Endothelial cell of umbilical vein (primary cell): Measurements from ENCODE around the gene ARMC5. TPM values are rescaled to one million over a fixed set of nuclear protein-coding genes. Genes with fewer than 3 reads are reported as not detected.

Experiments
- BruUV-seq: library from RNA; stranded (reverse); fragments of 400-500 nt; replicated peaks from 2 replicates; lab custom pipeline; 2021; lab: Mats Ljungman, UMichigan
- CTCF ChIA-PET: fragments of 300-600, 350-600 bp; sonication (Branson Sonifier 250); formaldehyde crosslinking; loops from one replicate; lab custom pipeline; 2021; ENCODE audit warnings: antibody characterized with exemption, inconsistent platforms; lab: Charles Lee
- POLR2A ChIA-PET: fragments of 300-600, 350-600 bp; sonication (Branson Sonifier 250); formaldehyde crosslinking; loops from one replicate; lab custom pipeline; 2021; ENCODE audit warnings: antibody characterized with exemption, inconsistent platforms; lab: Charles Lee
- DNase-seq: peaks from one replicate; pipeline ENCODE4 v3.0.0-alpha.2; 2011; ENCODE audit warnings: low read depth, low spot score
- FAIRE-seq: peaks from 2 replicates; lab custom pipeline; 2011; peaks lifted over from hg19 to GRCh38; lab: Jason Lieb, UNC
- H2AFZ ChIP-seq: 2 replicates; pipeline ENCODE4 v1.6.0; 2012; ENCODE audit warnings: low read depth, low read length, control low read depth, inconsistent platforms
- H3K27ac ChIP-seq: 2 replicates; pipeline ENCODE4 v1.5.1; 2011; ENCODE audit warnings: low read depth, mild to moderate bottlenecking, control low read depth, low read length, moderate library complexity; ENCODE audit not compliant: insufficient read depth
- H3K27me3 ChIP-seq, 2 experiments: 2 replicates each; pipeline versions ENCODE4 v1.6.0 to v1.6.1; 2011; ENCODE audit warnings: low read length in 2 of 2, mixed read lengths in 1 of 2; ENCODE audit not compliant: control insufficient read depth in 2 of 2, insufficient read depth in 2 of 2
- H3K36me3 ChIP-seq, 2 experiments: 2 replicates in 1 of 2; 3 replicates in 1 of 2; pipeline ENCODE4 v1.5.1; 2011; ENCODE audit warnings: low read length in 2 of 2, mild to moderate bottlenecking in 1 of 2, moderate library complexity in 1 of 2; ENCODE audit not compliant: control insufficient read depth in 2 of 2, insufficient read depth in 2 of 2; ENCODE audit errors: extremely low read depth in 1 of 2
- H3K4me1 ChIP-seq: 3 replicates; pipeline ENCODE4 v1.5.1; 2011; ENCODE audit warnings: mild to moderate bottlenecking, low read length; ENCODE audit not compliant: control insufficient read depth, insufficient read depth; ENCODE audit errors: extremely low read depth
- H3K4me2 ChIP-seq: 2 replicates; pipeline ENCODE4 v1.6.1; 2011; ENCODE audit warnings: low read length, control low read depth, mixed read lengths; ENCODE audit not compliant: insufficient read depth
- H3K4me3 ChIP-seq, 3 experiments: fragments of 200-600 bp in 1 of 3; sonication (generic), shearing (Covaris generic) in 1 of 3; replicated peaks in 1 of 3; 2 replicates each; pipeline ENCODE4 v1.5.1; 2011 to 2016; ENCODE audit warnings: control low read depth in 3 of 3, low read length in 3 of 3, mild to moderate bottlenecking in 2 of 3, inconsistent platforms in 1 of 3, low read depth in 1 of 3, moderate library complexity in 1 of 3; ENCODE audit not compliant: insufficient read depth in 1 of 3
- H3K79me2 ChIP-seq: 2 replicates; pipeline ENCODE4 v1.6.0; 2012; ENCODE audit warnings: low read length, inconsistent platforms; ENCODE audit not compliant: control insufficient read depth, insufficient read depth
- H3K9ac ChIP-seq: replicated peaks from 2 replicates; pipeline ENCODE3; 2011; ENCODE audit warnings: low read length, control low read depth; ENCODE audit not compliant: insufficient read depth; ENCODE audit errors: extremely low read depth
- H3K9me1 ChIP-seq: replicated peaks from 3 replicates; pipeline ENCODE4 v1.6.0; 2011; ENCODE audit warnings: mild to moderate bottlenecking, low read length; ENCODE audit not compliant: control insufficient read depth, insufficient read depth; ENCODE audit errors: extremely low read depth
- H3K9me3 ChIP-seq: replicated peaks from 2 replicates; pipeline ENCODE4 v1.5.1; 2012; ENCODE audit warnings: low read length, inconsistent platforms; ENCODE audit not compliant: control insufficient read depth, insufficient read depth
- H4K20me1 ChIP-seq: replicated peaks from 2 replicates; pipeline ENCODE3; 2011; ENCODE audit warnings: mild to moderate bottlenecking, low read length; ENCODE audit not compliant: control insufficient read depth, insufficient read depth; ENCODE audit errors: extremely low read depth
- EZH2 ChIP-seq: IDR thresholded peaks from 2 replicates; pipeline ENCODE4 v1.6.1; 2012; ENCODE audit warnings: borderline replicate concordance, low read depth, mild to moderate bottlenecking, moderate library complexity, low read length, inconsistent platforms; ENCODE audit not compliant: severe bottlenecking
- FOS ChIP-seq: IDR thresholded peaks from 2 replicates; pipeline ENCODE4 v1.6.1; 2011; ENCODE audit warnings: mild to moderate bottlenecking, low read length, moderate library complexity, borderline replicate concordance; ENCODE audit not compliant: insufficient read depth
- GATA2 ChIP-seq: IDR thresholded peaks from 2 replicates; pipeline ENCODE4 v1.7.0; 2011; ENCODE audit warnings: low read depth, mild to moderate bottlenecking, moderate library complexity, mixed read lengths, low read length; ENCODE audit not compliant: insufficient read length, insufficient read depth
- JUN ChIP-seq: IDR thresholded peaks from 2 replicates; pipeline ENCODE4 v1.6.1; 2011; ENCODE audit warnings: borderline replicate concordance, low read depth; ENCODE audit not compliant: insufficient read length, insufficient read depth
- MYC ChIP-seq: IDR thresholded peaks from one replicate; pipeline ENCODE4 v1.6.1; 2011; ENCODE audit warnings: mild to moderate bottlenecking, low read depth, low read length
- POLR2A ChIP-seq: IDR thresholded peaks from 2 replicates; pipeline ENCODE4 v1.6.1; 2012; ENCODE audit warnings: low read depth, mild to moderate bottlenecking, control low read depth, low read length
- POLR2AphosphoS5 ChIP-seq: IDR thresholded peaks from 2 replicates; pipeline ENCODE4 v1.6.1; 2012; ENCODE audit warnings: low read depth, mild to moderate bottlenecking, control low read depth, low read length, moderate library complexity; ENCODE audit not compliant: insufficient read depth
- dilution Hi-C: fragments of 300-500 bp; cut with MboI; formaldehyde crosslinking; loops from one replicate; pipeline ENCODE4 v1.15.0; 2019; ENCODE audit warnings: low sequenced_read_pairs; ENCODE audit not compliant: extremely low pct_ligation_motif_present
- intact Hi-C: fragments of 100-400 bp; cut with micrococcal nuclease; formaldehyde crosslinking; loops from one replicate; pipeline ENCODE4 v1.10.0; 2022
- polyA plus RNA-seq, 4 experiments: library from polyadenylated mRNA; depleted of rRNA in 3 of 4; stranded (reverse) in 3 of 4; unstranded in 1 of 4; fragments of >200 nt; gene quantifications; 2 replicates each; pipeline versions ENCODE4 v1.2.1 to v1.2.3, GENCODE V29; 2011 to 2012; ENCODE audit warnings: missing spikeins in 1 of 4
- total RNA-seq: library from RNA; stranded (reverse); gene quantifications from 2 replicates; pipeline ENCODE4 v1.2.3, GENCODE V29; 2021
- TF ChIP-seq, protein P1 (sequence below): IDR thresholded peaks from 2 replicates; pipeline ENCODE4 v1.6.1; 2011; ENCODE audit not compliant: insufficient read depth, insufficient read length
- TF ChIP-seq, protein P2 (sequence below), 2 donors: IDR thresholded peaks; 1 replicate in 1 of 2; 2 replicates in 1 of 2; pipeline ENCODE4 v1.5.1; 2011; ENCODE audit warnings: low read length in 2 of 2, mild to moderate bottlenecking in 2 of 2, moderate library complexity in 2 of 2, control low read depth in 1 of 2, inconsistent platforms in 1 of 2, low read depth in 1 of 2; ENCODE audit not compliant: insufficient read depth in 1 of 2; ENCODE audit errors: extremely low read depth in 1 of 2

ARMC5 gene
- total and polyA plus RNA-seq, 2 donors (not counting 3 experiments of a cell fraction or from before 2014, with no cell fraction given) = 17.3 to 18.8 TPM

DNA sequence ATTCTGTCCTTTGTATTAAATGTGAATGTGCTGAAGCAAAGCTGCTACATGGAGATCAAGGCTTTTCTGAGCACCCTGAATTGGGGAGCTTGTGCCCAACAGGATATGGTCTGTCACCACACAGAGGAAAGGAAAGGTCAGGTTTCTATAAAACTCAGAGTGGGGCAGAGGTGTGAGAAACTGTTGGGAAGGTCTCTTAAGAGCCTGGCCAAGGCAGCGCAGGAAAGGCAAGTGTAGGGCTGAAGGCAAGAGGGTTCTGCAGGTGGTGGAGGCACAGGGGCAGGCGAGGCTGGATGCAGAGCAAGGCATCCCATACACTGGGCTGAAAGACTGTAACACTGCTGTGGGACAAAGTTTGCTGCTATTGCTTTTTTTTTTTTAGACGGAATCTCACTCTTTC is 39.3 kb upstream of the ARMC5 start:
- Histone ChIP-seq H4K20me1 (no peaks in the 10 kb centered on the region), H2AFZ (no peak overlapping the region), H3K9me1 (no peaks in the 10 kb centered on the region), H3K9ac (no peak overlapping the region), H3K4me1 (no peaks in the 10 kb centered on the region), H3K4me2 (no peak overlapping the region), H3K9me3 (no peaks in the 10 kb centered on the region), H3K27ac (no peak overlapping the region), H3K4me3 (no peak overlapping the region), H3K27me3 (no peaks in the 10 kb centered on the region), H3K79me2 (no peaks in the 10 kb centered on the region), H3K36me3 (no peaks in the 10 kb centered on the region)
- no peak for DNase-seq
- ChIA-PET CTCF (interaction anchor here (0.7 kb wide), 1 partner anchor 91 kb away, joined by 3 read pairs; no protein-coding TSS in a partner anchor), POLR2A (interaction anchor here (0.6 kb wide), 1 partner anchor 17 kb away, joined by 3 read pairs; no protein-coding TSS in a partner anchor)
- FAIRE-seq = no peak
- TF ChIP-seq FOS (no peak), POLR2AphosphoS5 (no peak), GATA2 (no peak), POLR2A (no peak), MYC (no peak), JUN (no peak), EZH2 (no peak)
- TF ChIP-seq, protein P1, sequence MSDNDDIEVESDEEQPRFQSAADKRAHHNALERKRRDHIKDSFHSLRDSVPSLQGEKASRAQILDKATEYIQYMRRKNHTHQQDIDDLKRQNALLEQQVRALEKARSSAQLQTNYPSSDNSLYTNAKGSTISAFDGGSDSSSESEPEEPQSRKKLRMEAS = no peak
- TF ChIP-seq, protein P2, sequence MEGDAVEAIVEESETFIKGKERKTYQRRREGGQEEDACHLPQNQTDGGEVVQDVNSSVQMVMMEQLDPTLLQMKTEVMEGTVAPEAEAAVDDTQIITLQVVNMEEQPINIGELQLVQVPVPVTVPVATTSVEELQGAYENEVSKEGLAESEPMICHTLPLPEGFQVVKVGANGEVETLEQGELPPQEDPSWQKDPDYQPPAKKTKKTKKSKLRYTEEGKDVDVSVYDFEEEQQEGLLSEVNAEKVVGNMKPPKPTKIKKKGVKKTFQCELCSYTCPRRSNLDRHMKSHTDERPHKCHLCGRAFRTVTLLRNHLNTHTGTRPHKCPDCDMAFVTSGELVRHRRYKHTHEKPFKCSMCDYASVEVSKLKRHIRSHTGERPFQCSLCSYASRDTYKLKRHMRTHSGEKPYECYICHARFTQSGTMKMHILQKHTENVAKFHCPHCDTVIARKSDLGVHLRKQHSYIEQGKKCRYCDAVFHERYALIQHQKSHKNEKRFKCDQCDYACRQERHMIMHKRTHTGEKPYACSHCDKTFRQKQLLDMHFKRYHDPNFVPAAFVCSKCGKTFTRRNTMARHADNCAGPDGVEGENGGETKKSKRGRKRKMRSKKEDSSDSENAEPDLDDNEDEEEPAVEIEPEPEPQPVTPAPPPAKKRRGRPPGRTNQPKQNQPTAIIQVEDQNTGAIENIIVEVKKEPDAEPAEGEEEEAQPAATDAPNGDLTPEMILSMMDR (IDR thresholded peaks at IDR 0.05; ENCODE audit: extremely low read depth in 1 of 2, insufficient read depth in 1 of 2, low read depth in 1 of 2, low read length in 2 of 2) = no peak
- intact Hi-C loops (no loop called here), dilution Hi-C loops (no loop called here)
- no TSS peak for BruUV-seq
